ENCODE results near the gene DIP2C.

Gene DIP2C

GRCh38 chr10:498760-499435 lies 190.6 kb downstream of the DIP2C start:
- no peak for DNase-seq (ENCODE audit: low read depth in 2 of 2)

- no peak for DNase-seq (ENCODE audit: low read depth in 2 of 2)
Observed at GRCh38 chr10:497898-498451, 191.5 kb downstream of the DIP2C start.

GRCh38 chr10:497289-497688 lies 192.2 kb downstream of the DIP2C start:
- no peak for DNase-seq (ENCODE audit: low read depth in 2 of 2)

- no peak for DNase-seq (ENCODE audit: low read depth in 2 of 2)
Observed at GRCh38 chr10:494556-494955, 194.9 kb downstream of the DIP2C start.

GRCh38 chr10:494149-494542 lies 195.3 kb downstream of the DIP2C start:
- no peak for DNase-seq (ENCODE audit: low read depth in 2 of 2)

- no peak for DNase-seq (ENCODE audit: low read depth in 2 of 2)
Observed at GRCh38 chr10:493391-494148, 195.9 kb downstream of the DIP2C start.

GRCh38 chr10:492836-493235 lies 196.6 kb downstream of the DIP2C start:
- no peak for DNase-seq (ENCODE audit: low read depth in 2 of 2)

GRCh38 chr10:491667-492424 lies 197.6 kb downstream of the DIP2C start:
- no peak for DNase-seq (ENCODE audit: low read depth in 2 of 2)

- DNase-seq (ENCODE audit: low read depth in 2 of 2) = no peak
Observed at GRCh38 chr10:490891-491571, 198.4 kb downstream of the DIP2C start.

- DNase-seq (ENCODE audit: low read depth in 2 of 2) = no peak
Observed at GRCh38 chr10:490256-490655, 199.2 kb downstream of the DIP2C start.

- DNase-seq (ENCODE audit: low read depth in 2 of 2) = no peak
Observed at GRCh38 chr10:489330-489729, 200.1 kb downstream of the DIP2C start.

GRCh38 chr10:488933-489215 lies 200.6 kb downstream of the DIP2C start:
- DNase-seq (ENCODE audit: low read depth in 2 of 2) = no peak

GRCh38 chr10:488081-488932 lies 201.2 kb downstream of the DIP2C start:
- DNase-seq (ENCODE audit: low read depth in 2 of 2) = no peak

- no peak for DNase-seq (ENCODE audit: low read depth in 2 of 2)
Observed at GRCh38 chr10:486666-487322, 202.7 kb downstream of the DIP2C start.

- no peak for DNase-seq (ENCODE audit: low read depth in 2 of 2)
Observed at GRCh38 chr10:486206-486605, 203.3 kb downstream of the DIP2C start.

GRCh38 chr10:485776-486175 lies 203.7 kb downstream of the DIP2C start:
- DNase-seq (ENCODE audit: low read depth in 2 of 2) = no peak

GRCh38 chr10:484925-485661 lies 204.4 kb downstream of the DIP2C start:
- DNase-seq (ENCODE audit: low read depth in 2 of 2) = no peak

GRCh38 chr10:484441-484924 lies 205.0 kb downstream of the DIP2C start:
- DNase-seq (ENCODE audit: low read depth in 2 of 2) = no peak

GRCh38 chr10:483261-483660 lies 206.2 kb downstream of the DIP2C start:
- DNase-seq (ENCODE audit: low read depth in 2 of 2) = no peak

- DNase-seq (ENCODE audit: low read depth in 2 of 2) = no peak
Observed at GRCh38 chr10:482848-483247, 206.6 kb downstream of the DIP2C start.
